Myocyte (in vitro differentiated cells): Measurements from ENCODE around the gene RGS17. TPM values are rescaled to one million over a fixed set of nuclear protein-coding genes. Genes with fewer than 3 reads are reported as not detected.
"Not testable (repeated sequence)": the region's sequence is repeated elsewhere in the genome, so short reads cannot be mapped to it uniquely, and the experiment has no call there.

Source experiments
- DNase-seq: peaks from one replicate; pipeline ENCODE4 v3.0.0-alpha.2; 2012; ENCODE audit warnings: low read depth
- total RNA-seq: library from RNA; depleted of rRNA; stranded (reverse); fragments of >200 nt; gene quantifications from 2 replicates; pipeline ENCODE4 v1.2.3, GENCODE V29; 2014

The RGS17 gene
- total RNA-seq, 1 donor from 2014 or later, result 4.7 TPM

- peak; percentile 24 for DNase-seq
Observed at GRCh38 chr6:153038378-153039057, 92.6 kb downstream of the RGS17 start.

GRCh38 chr6:153034139-153034538 lies 96.9 kb downstream of the RGS17 start:
- DNase-seq, result no peak

- DNase-seq, result peak; percentile 65
Observed at GRCh38 chr6:153032255-153032882, 98.7 kb downstream of the RGS17 start.

- DNase-seq, result no peak
Observed at GRCh38 chr6:153031335-153031955, 99.6 kb downstream of the RGS17 start.

- DNase-seq, result no peak
Observed at GRCh38 chr6:153028963-153029362, 102.1 kb downstream of the RGS17 start.

- DNase-seq, result no peak
Observed at GRCh38 chr6:153028286-153028685, 102.8 kb downstream of the RGS17 start.

GRCh38 chr6:153027480-153027879 lies 103.6 kb downstream of the RGS17 start:
- no peak for DNase-seq

- no peak for DNase-seq
Observed at GRCh38 chr6:153024709-153025017, 106.4 kb downstream of the RGS17 start.

GRCh38 chr6:153023977-153024708 lies 106.9 kb downstream of the RGS17 start:
- peak; percentile 60 for DNase-seq

GRCh38 chr6:153018355-153018754 lies 112.7 kb downstream of the RGS17 start:
- no peak for DNase-seq

GRCh38 chr6:153016846-153017245 lies 114.2 kb downstream of the RGS17 start:
- DNase-seq, result no peak

GRCh38 chr6:153015094-153015640 lies 115.9 kb downstream of the RGS17 start:
- no peak for DNase-seq

GRCh38 chr6:153013438-153013837 lies 117.6 kb downstream of the RGS17 start:
- no peak for DNase-seq

GRCh38 chr6:153012856-153013255 lies 118.2 kb downstream of the RGS17 start:
- peak; percentile 20 for DNase-seq

- peak; percentile 35 for DNase-seq
Observed at GRCh38 chr6:153003366-153003690, 127.8 kb downstream of the RGS17 start.

GRCh38 chr6:153002613-153003365 lies 128.3 kb downstream of the RGS17 start, which contains the start of gene MTRF1L:
MTRF1L (minus strand) TSS chr6:153002709; CDS start chr6:153002685, 24 bp downstream.
- DNase-seq, result peak; percentile 98

GRCh38 chr6:153001767-153002612 lies 129.1 kb downstream of the RGS17 start:
- peak; percentile 24 for DNase-seq

- not testable (repeated sequence) for DNase-seq
Observed at GRCh38 chr6:153000790-153001189, 130.3 kb downstream of the RGS17 start.

- no peak for DNase-seq
Observed at GRCh38 chr6:153000243-153000642, 130.8 kb downstream of the RGS17 start.

- not testable (repeated sequence) for DNase-seq
Observed at GRCh38 chr6:152999538-152999937, 131.5 kb downstream of the RGS17 start.
